HT-29 (cell line): ENCODE data around the gene TRAM2. TPM values are rescaled to one million over a fixed set of nuclear protein-coding genes. Genes with fewer than 3 reads are reported as not detected.

Source experiments
- DNase-seq: peaks from one replicate; pipeline ENCODE4 v3.0.0-alpha.2; 2015; ENCODE audit warnings: low spot score
- total RNA-seq: library from RNA; depleted of rRNA; stranded (reverse); fragments of >200 nt; shearing (Covaris generic); gene quantifications from 2 replicates; pipeline ENCODE4 v1.2.3, GENCODE V29; 2014

The TRAM2 gene
- total RNA-seq, 1 experiment from 2014 or later: 4.1 TPM

- DNase-seq: no peak
Measured at GRCh38 chr6:52570291-52570700, 6.6 kb downstream of the TRAM2 start.

DNA sequence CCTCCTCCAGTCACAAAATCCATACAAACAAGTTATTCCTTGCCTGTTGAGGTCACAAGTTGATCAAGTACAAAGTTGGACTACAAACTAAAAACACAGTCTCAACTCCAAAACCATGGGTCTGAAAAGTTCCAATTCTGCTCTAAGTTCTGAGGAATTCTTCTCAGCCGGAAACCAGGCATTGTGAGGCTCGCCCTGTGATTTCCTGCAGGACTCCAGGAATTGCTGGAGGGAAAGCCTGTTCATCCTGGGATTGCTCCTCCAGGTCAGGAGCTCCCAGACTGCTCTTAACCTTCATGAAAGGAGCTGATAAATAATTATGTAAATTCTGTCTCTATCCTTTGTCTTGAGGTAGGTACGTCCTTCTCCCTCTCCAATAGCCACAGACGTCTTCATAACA, 8.5 kb downstream of the TRAM2 start:
- DNase-seq: no peak

GRCh38 chr6:52566853-52567279, 10.0 kb downstream of the TRAM2 start:
- DNase-seq: no peak

DNA sequence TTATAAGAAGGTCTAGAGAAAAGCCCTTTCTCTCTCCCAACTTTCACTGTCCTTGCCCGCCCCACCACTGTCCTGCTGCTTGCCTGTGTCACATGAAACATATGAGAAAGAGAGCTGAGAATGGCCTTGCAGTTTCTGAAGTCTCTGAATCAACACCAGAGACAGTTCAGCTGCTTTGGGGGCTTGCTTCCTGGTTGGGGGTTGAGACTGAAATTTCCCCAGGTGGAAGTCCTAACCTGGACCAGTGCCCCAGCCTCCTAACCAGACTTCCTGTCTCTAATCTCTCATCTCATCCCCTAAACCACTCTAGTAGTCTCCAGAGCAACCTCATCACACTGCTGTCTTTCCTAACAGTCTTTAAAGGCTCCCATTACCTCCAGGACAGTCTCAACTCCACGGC, 10.7 kb downstream of the TRAM2 start:
- no peak for DNase-seq

DNA sequence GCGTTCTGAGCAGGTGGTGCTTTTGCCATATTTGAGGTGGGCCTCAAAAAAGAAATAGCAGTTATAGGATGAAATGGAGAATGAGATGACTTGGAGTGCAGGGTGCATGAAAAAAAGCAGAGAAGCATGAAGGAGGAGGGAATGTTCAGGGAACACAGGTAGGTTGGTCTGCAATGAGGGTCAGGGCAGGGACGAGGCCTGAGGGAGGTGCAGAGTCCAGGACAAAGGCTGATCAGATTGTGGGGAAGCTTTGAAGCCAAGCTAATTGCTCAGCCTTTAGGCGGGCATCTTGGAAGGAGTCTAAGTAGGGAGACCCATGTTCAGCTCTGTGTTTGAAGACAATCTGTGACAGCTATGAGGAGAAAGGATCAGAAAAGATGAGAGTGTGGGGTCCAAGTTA, 12.0 kb downstream of the TRAM2 start:
- no peak for DNase-seq

- no peak for DNase-seq
Measured at GRCh38 chr6:52562911-52563310, 13.9 kb downstream of the TRAM2 start.

GRCh38 chr6:52560462-52560861, 16.4 kb downstream of the TRAM2 start:
- DNase-seq: no peak

- DNase-seq: no peak
Measured at GRCh38 chr6:52558266-52559000, 18.4 kb downstream of the TRAM2 start.

GRCh38 chr6:52557389-52558265, 19.2 kb downstream of the TRAM2 start:
- DNase-seq: no peak

- DNase-seq: no peak
Measured at GRCh38 chr6:52555518-52556233, 21.2 kb downstream of the TRAM2 start.

DNA sequence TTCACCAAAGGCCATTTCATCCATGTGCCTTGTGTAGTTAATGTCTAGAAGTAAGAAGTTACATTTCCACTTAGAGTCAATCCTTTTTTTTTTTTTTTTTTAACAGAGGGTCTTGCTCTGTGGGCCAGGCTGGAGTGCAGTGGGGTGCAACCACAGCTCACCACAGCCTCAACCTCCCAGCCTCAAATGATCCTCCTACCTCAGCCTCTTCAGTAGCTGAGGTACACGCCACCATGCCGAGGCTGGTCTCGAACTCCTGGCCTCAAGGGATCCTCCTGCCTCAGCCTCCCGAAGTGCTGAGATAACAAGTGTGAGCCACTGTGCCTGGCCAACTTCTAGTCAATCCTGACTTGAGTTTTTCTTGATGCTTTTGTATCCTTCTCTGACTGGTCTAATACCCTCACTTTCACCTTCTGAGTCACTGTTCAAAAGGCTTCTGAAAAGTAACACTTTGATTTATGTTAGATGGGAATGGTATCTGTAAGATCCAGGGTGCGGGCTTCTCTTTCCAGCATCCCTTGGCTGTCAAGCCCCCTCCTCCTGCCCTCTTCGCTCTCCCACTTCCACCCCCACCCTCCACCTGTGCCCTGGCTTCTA, 22.1 kb downstream of the TRAM2 start:
- DNase-seq: no peak

- no peak for DNase-seq
Measured at GRCh38 chr6:52553719-52554118, 23.1 kb downstream of the TRAM2 start.

DNA sequence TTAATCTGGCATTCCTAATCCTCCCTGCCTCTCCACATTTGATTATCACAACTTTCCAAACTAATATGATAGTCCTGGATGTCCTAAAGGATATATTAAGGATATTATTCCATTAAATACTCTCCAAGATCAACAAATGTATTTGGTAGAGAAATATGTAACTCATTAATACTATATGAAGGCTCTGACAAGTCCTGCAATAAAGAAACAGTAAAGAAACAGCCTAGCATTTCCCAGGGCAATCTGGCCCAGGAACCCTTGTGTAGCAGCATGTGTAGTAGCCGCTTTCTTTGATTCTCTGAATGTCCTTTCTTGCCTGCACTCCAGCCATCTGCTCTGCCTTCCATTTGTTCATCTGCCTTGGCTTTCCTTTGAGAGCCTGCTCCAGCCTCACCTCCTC, 23.7 kb downstream of the TRAM2 start:
- no peak for DNase-seq

DNA sequence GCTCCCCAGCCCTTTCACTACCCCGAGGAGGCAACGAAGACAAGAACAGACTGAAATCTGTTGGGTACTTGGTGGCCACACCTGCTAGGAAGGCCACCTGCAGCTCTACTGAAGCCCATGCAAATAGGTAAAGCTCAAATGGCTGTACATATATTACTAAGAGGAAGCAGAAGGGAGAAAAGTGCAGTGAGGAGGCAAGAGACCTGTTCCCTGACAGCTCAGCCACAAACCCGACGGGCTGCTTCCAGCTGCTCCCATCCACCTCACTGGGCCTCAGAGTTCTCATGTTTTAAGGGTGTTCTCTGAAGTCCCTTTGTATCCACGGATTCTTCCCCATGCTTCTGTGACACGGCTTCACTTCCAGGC, 24.6 kb downstream of the TRAM2 start:
- no peak for DNase-seq

- peak; percentile 11 for DNase-seq
Measured at GRCh38 chr6:52551483-52552277, 25.2 kb downstream of the TRAM2 start.

DNA sequence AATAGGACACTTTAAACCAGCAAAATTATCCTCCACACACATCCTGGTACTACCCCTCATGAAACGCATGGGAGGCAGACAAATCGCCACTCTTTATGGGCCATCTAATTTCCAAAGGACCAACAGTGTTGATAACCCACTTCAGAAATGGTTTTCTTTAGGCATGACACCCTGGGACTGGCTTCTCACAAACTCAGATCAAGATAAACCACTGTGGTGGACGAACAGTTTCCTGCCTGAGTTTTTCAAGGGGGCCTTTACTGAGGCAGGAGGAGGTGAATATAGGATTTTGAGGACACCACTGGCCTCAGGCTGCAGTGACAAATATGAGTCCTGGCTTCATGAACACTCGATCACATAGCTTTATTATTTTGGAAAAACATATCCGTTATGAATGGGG, 26.0 kb downstream of the TRAM2 start:
- no peak for DNase-seq

GRCh38 chr6:52550014-52550575, 26.8 kb downstream of the TRAM2 start:
- DNase-seq: no peak

- no peak for DNase-seq
Measured at GRCh38 chr6:52549428-52549827, 27.4 kb downstream of the TRAM2 start.

- no peak for DNase-seq
Measured at GRCh38 chr6:52548999-52549398, 27.9 kb downstream of the TRAM2 start.

- no peak for DNase-seq
Measured at GRCh38 chr6:52548353-52548713, 28.5 kb downstream of the TRAM2 start.
